Tibial nerve (tissue), 3 donors: Measurements from ENCODE around the gene C1QTNF9B.

ENCODE experiments used
- EP300 ChIP-seq, 2 donors: sonication (generic); formaldehyde crosslinking; IDR thresholded peaks; one replicate each; pipeline ENCODE4 v1.6.1; 2017; ENCODE audit warnings: antibody characterized with exemption in 2 of 2, mild to moderate bottlenecking in 1 of 2
- POLR2A ChIP-seq, 2 donors: fragments of 450-650 bp; IDR thresholded peaks; one replicate each; pipeline ENCODE4 v1.6.1; 2017; ENCODE audit warnings: antibody characterized with exemption in 2 of 2, mild to moderate bottlenecking in 2 of 2, moderate library complexity in 2 of 2

DNA sequence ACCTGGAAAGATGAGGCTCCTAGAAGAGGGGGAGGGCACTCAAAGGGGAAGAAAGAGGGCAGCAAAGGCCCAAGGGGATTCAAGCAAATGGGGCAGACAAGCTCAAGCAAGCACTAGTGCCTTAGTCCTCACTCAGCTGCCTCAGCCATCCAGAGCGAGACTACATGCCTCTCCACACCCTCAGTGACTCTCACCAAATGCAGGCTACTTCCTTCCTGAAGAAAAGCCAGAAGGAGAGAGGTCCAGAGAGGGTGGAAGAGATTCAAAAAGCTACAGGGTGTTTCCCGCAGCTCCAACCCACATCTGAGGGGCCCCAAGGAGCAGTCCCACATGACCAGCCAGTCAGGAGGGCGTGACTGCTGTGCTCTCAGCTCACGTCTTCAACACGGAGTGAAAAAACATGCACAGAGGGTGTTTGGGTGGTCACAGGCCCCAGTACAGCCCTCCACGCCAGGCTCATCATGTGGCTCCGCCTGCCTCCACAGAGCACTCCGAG is 48.6 kb downstream of the C1QTNF9B start:
- no peak for TF ChIP-seq EP300 (IDR thresholded peaks at IDR 0.05)
- TF ChIP-seq POLR2A (IDR thresholded peaks at IDR 0.05) = no peak
